ENCODE data around the gene EFEMP2.

- TF ChIP-seq POLR2AphosphoS5 (IDR thresholded peaks at IDR 0.05) = no peak
- no peak for TF ChIP-seq POLR2A (IDR thresholded peaks at IDR 0.05)
- no peak for TF ChIP-seq CTCF (IDR thresholded peaks at IDR 0.05)
Measured at GRCh38 chr11:65863889-65864705, 8.5 kb downstream of the EFEMP2 start.
